Measurements from ENCODE around the gene SMOC1. TPM values are rescaled to one million over a fixed set of nuclear protein-coding genes. Genes with fewer than 3 reads are reported as not detected.

Gene SMOC1
- polyA plus RNA-seq, 1 experiment: not detected

DNA sequence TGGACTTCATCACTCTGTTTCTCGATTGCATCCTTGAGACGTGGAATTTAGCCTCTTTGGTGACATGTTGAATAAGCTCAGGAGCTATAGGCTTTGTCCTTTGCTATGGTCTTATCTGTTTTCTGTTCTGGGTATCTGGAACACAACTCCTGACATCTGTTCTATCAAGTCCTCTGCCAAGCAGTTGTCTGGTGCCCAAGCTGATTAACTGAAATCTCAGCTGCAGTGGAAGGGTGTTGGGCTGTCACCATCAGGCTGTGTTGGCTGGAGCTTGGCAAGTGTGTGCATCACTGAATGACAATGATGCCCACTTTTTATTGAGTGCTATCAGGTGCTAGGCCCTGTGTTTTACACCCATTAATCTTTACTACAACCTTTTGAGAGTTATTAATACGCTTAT is 77.8 kb downstream of the SMOC1 start:
- TF ChIP-seq, protein P1, sequence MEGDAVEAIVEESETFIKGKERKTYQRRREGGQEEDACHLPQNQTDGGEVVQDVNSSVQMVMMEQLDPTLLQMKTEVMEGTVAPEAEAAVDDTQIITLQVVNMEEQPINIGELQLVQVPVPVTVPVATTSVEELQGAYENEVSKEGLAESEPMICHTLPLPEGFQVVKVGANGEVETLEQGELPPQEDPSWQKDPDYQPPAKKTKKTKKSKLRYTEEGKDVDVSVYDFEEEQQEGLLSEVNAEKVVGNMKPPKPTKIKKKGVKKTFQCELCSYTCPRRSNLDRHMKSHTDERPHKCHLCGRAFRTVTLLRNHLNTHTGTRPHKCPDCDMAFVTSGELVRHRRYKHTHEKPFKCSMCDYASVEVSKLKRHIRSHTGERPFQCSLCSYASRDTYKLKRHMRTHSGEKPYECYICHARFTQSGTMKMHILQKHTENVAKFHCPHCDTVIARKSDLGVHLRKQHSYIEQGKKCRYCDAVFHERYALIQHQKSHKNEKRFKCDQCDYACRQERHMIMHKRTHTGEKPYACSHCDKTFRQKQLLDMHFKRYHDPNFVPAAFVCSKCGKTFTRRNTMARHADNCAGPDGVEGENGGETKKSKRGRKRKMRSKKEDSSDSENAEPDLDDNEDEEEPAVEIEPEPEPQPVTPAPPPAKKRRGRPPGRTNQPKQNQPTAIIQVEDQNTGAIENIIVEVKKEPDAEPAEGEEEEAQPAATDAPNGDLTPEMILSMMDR (IDR thresholded peaks at IDR 0.05; ENCODE audit: insufficient read depth, low read depth, low read length): no peak
- ChIA-PET POLR2A (no interaction called here), CTCF (no interaction called here)
- no peak overlapping the region for H3K4me3 ChIP-seq (ENCODE audit: low read depth, low read length)
- H3K27me3 ChIP-seq (ENCODE audit: control insufficient read depth, insufficient read depth, low read length): no peaks in the 10 kb centered on the region; the same call in 1 of the 2 replicates
- no peaks in the 10 kb centered on the region for H3K36me3 ChIP-seq (ENCODE audit: control insufficient read depth, insufficient read depth, low read length)
- DNase-seq (ENCODE audit: low read depth): no peak

DNA sequence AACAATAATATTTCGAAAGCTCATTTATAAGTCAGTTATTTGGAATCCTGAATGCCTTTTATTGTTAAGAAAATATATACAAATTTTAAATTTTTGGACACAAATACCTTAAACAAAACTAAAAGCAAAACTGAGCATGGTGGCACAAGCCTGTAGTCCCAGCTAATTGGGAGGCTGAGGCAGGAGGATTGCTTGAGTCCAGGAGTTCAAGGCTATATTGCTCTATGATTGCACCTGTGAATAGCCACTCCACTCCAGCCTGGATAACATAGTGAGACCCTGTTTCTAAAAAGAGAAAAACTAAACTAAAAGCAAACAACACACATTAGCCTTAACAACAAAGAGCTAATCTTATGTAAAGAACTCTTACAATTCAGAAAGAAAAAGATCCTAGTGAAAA is 78.8 kb downstream of the SMOC1 start:
- no peaks in the 10 kb centered on the region; the same call in 1 of the 2 replicates for H3K27me3 ChIP-seq (ENCODE audit: control insufficient read depth, insufficient read depth, low read length)
- H3K36me3 ChIP-seq (ENCODE audit: control insufficient read depth, insufficient read depth, low read length): no peaks in the 10 kb centered on the region
- CTCF ChIA-PET: no interaction called here
- H3K4me3 ChIP-seq (ENCODE audit: low read depth, low read length): no peak overlapping the region
- POLR2A ChIA-PET: no interaction called here
- no peak for DNase-seq (ENCODE audit: low read depth)
- TF ChIP-seq, protein P1 (IDR thresholded peaks at IDR 0.05; ENCODE audit: insufficient read depth, low read depth, low read length): no peak

DNA sequence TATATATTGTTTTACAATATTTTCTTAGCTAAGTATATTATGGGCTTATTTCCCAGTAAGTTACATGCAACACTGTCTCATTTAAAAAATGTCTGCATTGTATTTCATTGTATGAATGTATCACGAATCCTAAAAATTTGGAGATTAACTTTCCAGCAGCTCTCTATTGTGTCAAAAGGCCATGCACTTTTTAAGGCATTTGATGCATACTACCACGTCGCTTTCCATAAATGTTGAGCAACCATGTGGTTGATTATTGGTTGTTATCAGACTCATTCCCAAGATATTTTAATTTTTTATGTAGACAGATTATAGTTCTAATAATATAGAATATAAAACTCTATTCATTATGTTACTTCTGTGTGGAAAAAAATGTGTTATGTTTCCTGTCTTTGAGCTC is 79.9 kb downstream of the SMOC1 start:
- TF ChIP-seq, protein P1 (IDR thresholded peaks at IDR 0.05; ENCODE audit: insufficient read depth, low read depth, low read length): no peak
- POLR2A ChIA-PET: no interaction called here
- DNase-seq (ENCODE audit: low read depth): no peak
- Histone ChIP-seq H3K36me3 (ENCODE audit: control insufficient read depth, insufficient read depth, low read length) (no peaks in the 10 kb centered on the region), H3K27me3 (ENCODE audit: control insufficient read depth, insufficient read depth, low read length) (no peaks in the 10 kb centered on the region; the same call in 1 of the 2 replicates), H3K4me3 (ENCODE audit: low read depth, low read length) (no peak overlapping the region)
- CTCF ChIA-PET: no interaction called here

DNA sequence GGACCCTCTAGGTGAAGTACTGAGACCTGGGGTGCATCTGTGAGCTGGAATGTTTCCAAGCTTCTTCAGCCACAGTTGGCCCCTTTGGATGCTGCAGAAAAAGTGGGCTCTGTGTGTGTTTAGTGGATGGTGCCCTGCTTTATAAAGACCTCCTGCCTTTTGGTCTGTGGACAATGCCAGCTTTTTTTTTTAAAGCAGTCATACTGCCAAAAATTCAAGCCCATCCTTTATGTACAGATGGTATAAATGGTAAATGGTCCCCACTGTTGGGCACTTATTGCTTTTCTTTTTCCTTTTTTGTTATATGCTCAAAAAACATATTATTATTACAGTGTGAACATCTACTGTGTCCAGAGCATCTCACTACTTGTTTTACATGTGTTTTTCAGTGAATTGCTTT is 81.1 kb downstream of the SMOC1 start:
- Histone ChIP-seq H3K27me3 (ENCODE audit: control insufficient read depth, insufficient read depth, low read length) (no peaks in the 10 kb centered on the region; the same call in 1 of the 2 replicates), H3K36me3 (ENCODE audit: control insufficient read depth, insufficient read depth, low read length) (no peaks in the 10 kb centered on the region), H3K4me3 (ENCODE audit: low read depth, low read length) (no peak overlapping the region)
- ChIA-PET CTCF (no interaction called here), POLR2A (no interaction called here)
- TF ChIP-seq, protein P1 (IDR thresholded peaks at IDR 0.05; ENCODE audit: insufficient read depth, low read depth, low read length): no peak
- DNase-seq (ENCODE audit: low read depth): no peak

DNA sequence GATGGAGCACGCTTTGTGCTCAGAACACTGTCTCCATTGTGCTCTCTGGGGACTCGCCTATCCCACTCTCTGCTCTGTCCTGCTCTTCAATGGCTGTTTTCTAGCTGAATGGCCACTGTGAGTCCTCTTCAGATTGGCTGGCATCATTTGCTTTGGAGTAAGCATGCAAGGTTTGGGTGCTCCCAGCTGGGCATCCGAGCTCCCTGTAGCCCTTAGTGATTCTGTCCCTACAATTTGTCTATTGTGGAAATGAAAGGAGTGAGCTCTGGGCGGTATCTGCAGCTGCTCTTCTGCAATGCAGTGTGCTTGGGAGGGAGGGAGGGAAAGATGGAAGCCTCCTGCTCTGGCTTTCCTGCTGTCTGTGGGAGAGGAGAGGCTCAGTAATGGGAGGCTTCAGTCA is 84.8 kb downstream of the SMOC1 start:
- no peak for DNase-seq (ENCODE audit: low read depth)
- TF ChIP-seq, protein P1 (IDR thresholded peaks at IDR 0.05; ENCODE audit: insufficient read depth, low read depth, low read length): no peak
- no peak overlapping the region for H3K4me3 ChIP-seq (ENCODE audit: low read depth, low read length)
- POLR2A ChIA-PET: no interaction called here
- H3K27me3 ChIP-seq (ENCODE audit: control insufficient read depth, insufficient read depth, low read length): no peaks in the 10 kb centered on the region
- no peaks in the 10 kb centered on the region for H3K36me3 ChIP-seq (ENCODE audit: control insufficient read depth, insufficient read depth, low read length)
- CTCF ChIA-PET: interaction anchor here (0.6 kb wide), 1 partner anchor 605 kb away, joined by 3 read pairs; no protein-coding TSS in a partner anchor
